Middle frontal gyrus (tissue), 1 donor: ENCODE measurements around the gene P2RY12.

Experiments used
- DNase-seq: peaks from one replicate; pipeline ENCODE4 v3.0.0-alpha.2; 2015; ENCODE audit warnings: low spot score; ENCODE audit errors: extremely low spot score

P2RY12 gene

GRCh38 chr3:151384741-151385174 lies at the start of gene P2RY12:
Gene P2RY12 (minus strand): TSS chr3:151384753. CDS start chr3:151338845, 45,908 bp downstream.
- no peak for DNase-seq

GRCh38 chr3:151432616-151433372 lies 48.2 kb upstream of the P2RY12 start:
- no peak for DNase-seq

GRCh38 chr3:151431940-151432339 lies 47.4 kb upstream of the P2RY12 start:
- no peak for DNase-seq

GRCh38 chr3:151430821-151431484 lies 46.4 kb upstream of the P2RY12 start:
- no peak for DNase-seq

DNA sequence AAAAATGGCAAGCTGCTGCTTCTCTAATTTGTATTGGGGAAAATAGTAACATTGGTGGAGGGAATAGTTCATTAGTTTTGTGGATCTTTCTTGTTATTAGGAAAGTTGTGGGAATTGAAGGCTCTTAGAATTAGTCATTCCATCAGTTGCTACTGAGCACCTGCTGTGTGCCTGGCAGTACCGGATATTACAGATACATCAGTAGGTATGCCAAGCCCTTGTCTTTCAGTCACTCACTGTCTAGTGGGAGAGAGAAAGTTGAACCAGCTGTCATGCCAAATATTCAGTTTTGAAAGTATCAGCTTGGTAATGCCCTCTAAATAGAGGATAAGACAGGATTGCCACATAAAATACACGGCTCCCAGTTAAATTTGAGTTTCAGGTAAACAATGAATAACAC lies 43.8 kb upstream of the P2RY12 start:
- DNase-seq = no peak

DNA sequence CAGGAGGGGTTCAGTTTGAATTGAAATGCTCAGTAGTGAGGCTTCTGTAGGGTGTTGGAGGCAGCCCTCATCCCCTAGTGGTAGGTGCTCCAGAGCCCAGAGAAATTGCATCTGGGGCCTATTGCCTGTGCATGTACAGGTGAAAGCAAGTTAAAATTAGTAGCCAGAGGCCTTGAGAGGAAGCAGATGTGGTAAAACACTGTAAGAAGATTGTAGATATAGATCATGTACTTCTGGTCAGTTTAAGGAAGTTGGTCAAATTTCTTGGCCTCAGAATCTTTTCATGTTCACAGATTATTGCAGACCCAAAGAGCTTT lies 41.7 kb upstream of the P2RY12 start:
- no peak for DNase-seq

- no peak for DNase-seq
Observed at GRCh38 chr3:151425627-151426340, 41.2 kb upstream of the P2RY12 start.

DNA sequence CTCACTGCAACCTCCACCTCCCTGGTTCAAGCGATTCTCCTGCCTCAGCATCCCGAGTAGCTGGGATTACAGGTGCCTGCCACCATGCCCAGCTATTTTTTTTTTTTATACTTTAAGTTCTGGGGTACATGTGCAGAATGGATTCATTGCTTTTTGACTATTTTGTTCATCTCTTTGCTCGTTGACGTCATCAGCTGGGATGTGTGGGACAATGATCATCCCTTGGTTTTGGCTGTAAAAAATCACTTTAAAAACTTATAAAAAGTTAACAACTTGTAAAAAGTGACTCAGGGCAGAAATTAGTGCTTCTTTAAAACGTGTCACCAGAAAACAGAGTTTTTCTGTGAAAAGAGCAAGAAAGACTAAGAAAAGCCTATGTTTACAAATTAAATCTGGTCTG lies 38.5 kb upstream of the P2RY12 start:
- DNase-seq = no peak

DNA sequence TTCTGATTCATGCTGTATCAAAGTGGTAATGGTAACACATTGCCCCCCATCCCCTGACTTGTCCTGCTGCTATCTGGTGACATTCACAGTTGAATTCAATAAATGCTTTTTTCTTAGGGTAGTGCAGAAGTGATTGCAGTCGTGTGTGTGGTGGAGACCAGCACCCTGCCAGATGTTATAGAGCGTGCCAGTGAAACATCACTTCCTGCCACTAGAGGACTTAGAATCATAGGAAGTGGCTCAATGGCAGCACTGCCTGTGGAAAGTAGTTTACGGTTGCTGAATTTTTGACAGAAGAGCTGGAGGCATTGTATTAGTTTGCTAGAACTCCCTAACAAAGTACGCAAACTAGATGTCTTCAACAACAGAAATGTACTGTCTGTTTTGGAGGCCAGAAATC lies 37.4 kb upstream of the P2RY12 start:
- no peak for DNase-seq

- no peak for DNase-seq
Observed at GRCh38 chr3:151419806-151420205, 35.3 kb upstream of the P2RY12 start.

DNA sequence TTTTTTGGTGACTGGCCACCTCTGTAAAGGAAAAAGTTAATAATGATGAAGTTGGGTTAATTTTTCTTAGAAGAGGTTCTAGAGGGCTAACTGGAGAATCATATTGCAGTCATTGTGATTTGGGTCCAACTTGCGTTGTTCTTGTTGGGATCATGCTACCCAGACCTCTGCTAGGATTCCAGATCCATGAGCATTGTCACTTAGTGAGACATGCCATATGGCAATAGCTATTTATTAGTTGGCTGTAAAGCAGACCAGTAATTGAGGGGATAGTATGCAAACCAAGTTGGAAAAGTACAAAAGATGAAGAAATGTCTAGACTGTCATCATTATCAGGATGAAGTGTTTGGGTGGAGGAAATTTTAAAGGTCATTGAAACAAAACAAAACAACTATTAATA lies 30.7 kb upstream of the P2RY12 start:
- no peak for DNase-seq

- DNase-seq = no peak
Observed at GRCh38 chr3:151412989-151413388, 28.4 kb upstream of the P2RY12 start.

DNA sequence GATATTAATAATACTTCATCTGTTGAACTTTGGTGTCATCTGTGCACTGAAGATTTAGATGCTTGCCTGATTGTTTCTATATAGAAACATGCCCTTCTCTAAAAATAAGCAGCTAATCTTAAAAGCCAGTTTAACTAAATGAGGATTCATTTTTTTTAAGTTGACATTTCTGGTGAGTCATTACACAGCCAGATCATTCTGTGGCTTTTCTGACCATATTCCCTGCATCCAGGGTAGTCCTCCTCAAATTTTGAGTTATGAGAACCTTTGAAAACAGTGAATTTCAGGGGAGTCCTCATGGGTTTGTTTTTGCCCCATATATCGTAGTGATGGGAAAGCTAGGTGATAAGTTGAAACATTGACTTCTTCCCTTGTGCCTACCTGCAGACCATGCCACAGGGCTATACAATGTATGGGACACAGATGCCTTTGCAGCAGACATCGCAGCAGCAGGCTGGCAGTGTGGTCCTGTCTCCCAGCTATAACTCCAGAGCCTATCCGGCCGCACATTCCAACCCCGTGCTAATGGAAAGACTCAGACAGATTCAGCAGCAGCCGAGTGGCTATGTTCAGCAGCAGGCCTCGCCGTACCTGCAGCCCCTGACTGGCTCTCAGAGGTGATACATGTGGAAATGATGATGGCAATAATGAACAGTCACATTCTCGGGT lies 26.5 kb upstream of the P2RY12 start:
- DNase-seq = no peak

GRCh38 chr3:151407928-151408327 lies 23.4 kb upstream of the P2RY12 start:
- no peak for DNase-seq

GRCh38 chr3:151404316-151404715 lies 19.8 kb upstream of the P2RY12 start:
- DNase-seq = no peak

GRCh38 chr3:151403246-151403645 lies 18.7 kb upstream of the P2RY12 start:
- DNase-seq = no peak

DNA sequence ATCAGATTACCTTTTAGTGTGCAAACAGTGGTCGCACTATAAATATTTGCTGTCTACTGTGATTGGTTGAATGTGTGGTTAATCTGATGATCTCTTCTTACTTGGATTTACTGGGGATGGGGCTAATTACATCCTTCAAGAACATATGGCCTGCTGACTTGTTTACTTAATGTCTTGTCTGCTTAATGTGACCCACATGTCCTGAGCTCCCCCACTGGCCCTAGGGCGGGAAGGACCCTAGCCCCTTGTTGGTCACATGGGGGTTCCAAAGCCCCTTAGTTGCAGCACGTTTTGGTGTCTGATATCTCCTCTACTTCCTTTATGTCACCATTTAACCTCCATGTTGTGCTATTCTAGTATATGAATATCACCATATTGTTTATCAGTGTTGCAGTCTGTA lies 17.8 kb upstream of the P2RY12 start:
- no peak for DNase-seq

DNA sequence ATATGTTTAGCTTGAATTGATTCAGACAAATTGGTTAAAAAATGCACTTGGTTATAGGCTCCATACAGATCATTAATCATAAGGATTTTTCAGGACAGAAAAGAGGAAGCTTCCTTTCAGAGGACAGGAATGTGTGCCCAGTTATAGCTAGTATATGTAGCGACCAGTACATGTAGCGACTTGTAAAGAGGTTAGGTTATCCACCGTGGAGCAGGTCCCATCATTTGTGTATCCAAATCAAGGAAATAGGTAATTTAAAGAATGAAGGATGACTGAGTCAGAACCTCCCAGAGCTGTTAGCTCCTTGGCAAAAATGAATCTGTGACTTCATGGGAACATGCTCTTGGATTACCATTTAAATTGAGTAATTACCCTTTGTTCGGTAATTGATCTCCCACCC lies 15.8 kb upstream of the P2RY12 start:
- no peak for DNase-seq

DNA sequence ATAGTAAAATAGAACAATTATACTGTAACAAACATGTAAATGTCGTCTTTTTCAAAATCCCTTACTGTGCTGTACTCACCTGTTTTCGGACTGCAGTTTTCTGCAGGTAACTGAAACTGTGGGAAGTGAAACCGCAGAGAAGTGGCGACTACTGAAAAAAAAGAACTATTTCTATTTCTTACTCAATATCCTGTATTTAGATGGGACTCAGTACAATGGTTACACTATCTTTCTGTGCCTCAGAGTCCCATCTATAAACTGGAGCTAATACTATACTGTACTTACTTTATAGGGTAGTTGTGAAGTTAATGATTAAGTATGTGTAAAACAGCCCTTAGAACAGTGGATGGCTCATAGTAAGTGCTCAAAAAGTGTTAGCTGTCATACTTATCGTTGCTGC lies 14.3 kb upstream of the P2RY12 start:
- DNase-seq = no peak

DNA sequence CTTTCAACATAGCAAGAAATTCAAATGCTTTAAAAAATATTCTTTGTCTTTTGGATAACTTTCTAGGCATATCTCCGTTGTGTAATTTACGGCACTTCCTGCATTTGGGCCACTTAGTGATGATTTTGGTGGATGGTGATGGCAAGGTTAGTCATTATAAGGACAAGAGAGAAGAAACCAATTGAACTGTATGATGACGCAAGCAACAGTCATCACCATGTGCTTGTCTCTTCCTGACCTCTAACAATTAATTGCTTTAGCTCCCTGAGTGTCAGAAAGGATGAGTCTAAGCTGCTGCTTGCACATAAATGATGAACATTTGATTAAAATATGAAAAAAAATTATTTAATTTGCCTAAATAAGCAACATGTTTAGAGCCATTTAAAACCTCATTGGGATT lies 11.3 kb upstream of the P2RY12 start:
- DNase-seq = no peak

DNA sequence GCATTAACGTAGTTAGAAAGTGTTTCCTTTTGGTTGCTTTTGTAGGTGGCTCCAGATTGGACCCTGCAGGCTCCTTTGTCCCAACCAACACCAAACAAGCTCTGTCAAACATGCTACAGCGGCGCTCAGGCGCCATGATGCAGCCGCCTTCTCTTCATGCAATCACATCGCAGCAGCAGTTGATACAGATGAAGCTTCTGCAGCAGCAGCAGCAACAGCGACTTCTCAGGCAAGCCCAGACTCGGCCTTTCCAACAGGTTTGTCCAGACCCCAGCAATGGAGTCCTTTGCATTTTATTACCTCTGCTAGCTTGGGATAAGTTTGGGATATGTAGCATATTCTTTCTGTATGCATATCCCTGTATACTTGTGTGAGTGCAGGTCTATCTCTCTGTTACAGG lies 10.1 kb upstream of the P2RY12 start:
- DNase-seq = no peak

DNA sequence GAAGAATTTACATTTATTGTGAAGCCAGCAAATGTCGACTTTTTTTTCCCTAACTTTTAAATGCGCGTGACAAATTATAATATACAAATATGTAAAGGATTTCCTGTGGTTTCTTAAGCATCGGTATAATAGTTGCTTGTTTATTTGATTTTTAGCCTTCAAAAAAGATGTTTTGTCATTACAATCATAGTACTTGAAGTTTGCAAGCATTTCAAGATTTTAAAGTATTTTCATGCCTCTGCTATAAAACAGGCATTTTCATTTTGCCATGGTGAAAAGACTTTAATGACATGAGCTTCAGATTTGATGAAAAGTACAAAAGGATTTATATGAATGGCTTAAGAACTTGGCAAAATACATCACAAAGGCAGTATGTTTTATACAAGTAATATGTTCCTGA lies 9.4 kb upstream of the P2RY12 start:
- no peak for DNase-seq
